ENCODE results near the gene HEBP2.

GRCh38 chr6:138421089-138421488 is 17.1 kb downstream of the HEBP2 start:
- no peak for TF ChIP-seq CTCF (IDR thresholded peaks at IDR 0.05)
- TF ChIP-seq EZH2 (IDR thresholded peaks at IDR 0.05): no peak
